ENCODE measurements around the gene FERMT3. TPM values are rescaled to one million over a fixed set of nuclear protein-coding genes. Genes with fewer than 3 reads are reported as not detected.

Gene FERMT3
- total and polyA plus RNA-seq, 2 donors (not counting 3 experiments of a cell fraction or from before 2014, with no cell fraction given), result 64.4 to 100 TPM

- ChIA-PET POLR2A (no interaction called here), CTCF (no interaction called here)
- BruUV-seq (replicated peaks), result no TSS peak
- Histone ChIP-seq H3K27me3 (ENCODE audit: control insufficient read depth in 2 of 2, insufficient read depth in 2 of 2, low read length in 2 of 2) (no peaks in the 10 kb centered on the region), H3K27ac (ENCODE audit: insufficient read depth, low read depth, low read length) (no peak overlapping the region), H3K4me3 (replicated peaks in 1 of 3; ENCODE audit: insufficient read depth in 1 of 3, low read depth in 1 of 3, low read length in 3 of 3) (no peak overlapping the region), H2AFZ (ENCODE audit: low read depth, low read length) (no peak overlapping the region), H3K4me2 (ENCODE audit: insufficient read depth, low read length) (no peak overlapping the region), H3K79me2 (ENCODE audit: control insufficient read depth, insufficient read depth, low read length) (peaks cover 3% of the 10 kb centered on the region), H3K9ac (replicated peaks; ENCODE audit: extremely low read depth, insufficient read depth, low read length) (no peak overlapping the region), H3K9me3 (replicated peaks; ENCODE audit: control insufficient read depth, insufficient read depth, low read length) (no peaks in the 10 kb centered on the region), H3K4me1 (ENCODE audit: control insufficient read depth, extremely low read depth, insufficient read depth, low read length) (peaks cover 15% of the 10 kb centered on the region), H4K20me1 (replicated peaks; ENCODE audit: control insufficient read depth, extremely low read depth, insufficient read depth, low read length) (no peaks in the 10 kb centered on the region), H3K36me3 (ENCODE audit: control insufficient read depth in 2 of 2, extremely low read depth in 1 of 2, insufficient read depth in 2 of 2, low read length in 2 of 2) (peaks cover 18 to 44% of the 10 kb centered on the region in 2 experiments), H3K9me1 (replicated peaks; ENCODE audit: control insufficient read depth, extremely low read depth, insufficient read depth, low read length) (no peaks in the 10 kb centered on the region)
- intact Hi-C loops (cut with micrococcal nuclease) (no loop called here), dilution Hi-C loops (cut with MboI; ENCODE audit: extremely low pct_ligation_motif_present, low sequenced_read_pairs) (no loop called here)
- FAIRE-seq (no peak), DNase-seq (ENCODE audit: low read depth, low spot score) (no peak)
- no peak for TF ChIP-seq GATA2 (IDR thresholded peaks at IDR 0.05; ENCODE audit: insufficient read depth, insufficient read length, low read depth, low read length)
- no peak for TF ChIP-seq MYC (IDR thresholded peaks at IDR 0.05; ENCODE audit: low read depth, low read length)
- no peak for TF ChIP-seq MAX (IDR thresholded peaks at IDR 0.05; ENCODE audit: insufficient read depth, insufficient read length)
- no peak for TF ChIP-seq FOS (IDR thresholded peaks at IDR 0.05; ENCODE audit: borderline replicate concordance, insufficient read depth, low read length)
- TF ChIP-seq POLR2A (IDR thresholded peaks at IDR 0.05; ENCODE audit: low read depth, low read length), result no peak
Observed at GRCh38 chr11:64259533-64260067, 53.1 kb downstream of the FERMT3 start.

GRCh38 chr11:64260147-64260708 lies 53.7 kb downstream of the FERMT3 start:
- H3K79me2 ChIP-seq (ENCODE audit: control insufficient read depth, insufficient read depth, low read length), result no peaks in the 10 kb centered on the region
- no peak overlapping the region for H3K9ac ChIP-seq (replicated peaks; ENCODE audit: extremely low read depth, insufficient read depth, low read length)
- CTCF ChIA-PET, result interaction anchor here (0.6 to 0.8 kb wide), 3 partner anchors 8 to 56 kb away, joined by 4 read pairs; partner anchors contain the start of gene CATSPERZ
- POLR2A ChIA-PET, result interaction anchor here (0.6 kb wide), 1 partner anchor 1616 kb away, joined by 3 read pairs; no protein-coding TSS in a partner anchor
- no peaks in the 10 kb centered on the region for H4K20me1 ChIP-seq (replicated peaks; ENCODE audit: control insufficient read depth, extremely low read depth, insufficient read depth, low read length)
- H3K27me3 ChIP-seq (ENCODE audit: control insufficient read depth in 2 of 2, insufficient read depth in 2 of 2, low read length in 2 of 2), result no peaks in the 10 kb centered on the region
- no peak for FAIRE-seq
- intact Hi-C loops (cut with micrococcal nuclease), result no loop called here
- dilution Hi-C loops (cut with MboI; ENCODE audit: extremely low pct_ligation_motif_present, low sequenced_read_pairs), result no loop called here
- BruUV-seq (replicated peaks), result no TSS peak
- no peak overlapping the region for H3K4me2 ChIP-seq (ENCODE audit: insufficient read depth, low read length)
- DNase-seq (ENCODE audit: low read depth, low spot score), result no peak
- TF ChIP-seq POLR2AphosphoS5 (IDR thresholded peaks at IDR 0.05; ENCODE audit: insufficient read depth, low read depth, low read length), result no peak
- no peak for TF ChIP-seq JUN (IDR thresholded peaks at IDR 0.05; ENCODE audit: borderline replicate concordance, insufficient read depth, insufficient read length, low read depth)
- TF ChIP-seq FOS (IDR thresholded peaks at IDR 0.05; ENCODE audit: borderline replicate concordance, insufficient read depth, low read length), result no peak
- no peak for TF ChIP-seq MAX (IDR thresholded peaks at IDR 0.05; ENCODE audit: insufficient read depth, insufficient read length)
- TF ChIP-seq EZH2 (IDR thresholded peaks at IDR 0.05; ENCODE audit: borderline replicate concordance, low read depth, low read length, severe bottlenecking), result no peak
- TF ChIP-seq MYC (IDR thresholded peaks at IDR 0.05; ENCODE audit: low read depth, low read length), result no peak
- no peak for TF ChIP-seq CTCF (IDR thresholded peaks at IDR 0.05; ENCODE audit: extremely low read depth in 1 of 2, insufficient read depth in 1 of 2, low read depth in 1 of 2, low read length in 2 of 2)
- TF ChIP-seq POLR2A (IDR thresholded peaks at IDR 0.05; ENCODE audit: low read depth, low read length), result no peak
- TF ChIP-seq GATA2 (IDR thresholded peaks at IDR 0.05; ENCODE audit: insufficient read depth, insufficient read length, low read depth, low read length), result no peak
- H3K36me3 ChIP-seq (ENCODE audit: control insufficient read depth in 2 of 2, extremely low read depth in 1 of 2, insufficient read depth in 2 of 2, low read length in 2 of 2), result peaks cover 18 to 40% of the 10 kb centered on the region in 2 experiments
- no peak overlapping the region for H2AFZ ChIP-seq (ENCODE audit: low read depth, low read length)
- no peaks in the 10 kb centered on the region for H3K9me3 ChIP-seq (replicated peaks; ENCODE audit: control insufficient read depth, insufficient read depth, low read length)
- no peak overlapping the region for H3K4me3 ChIP-seq (replicated peaks in 1 of 3; ENCODE audit: insufficient read depth in 1 of 3, low read depth in 1 of 3, low read length in 3 of 3)
- no peaks in the 10 kb centered on the region for H3K9me1 ChIP-seq (replicated peaks; ENCODE audit: control insufficient read depth, extremely low read depth, insufficient read depth, low read length)
- H3K27ac ChIP-seq (ENCODE audit: insufficient read depth, low read depth, low read length), result no peak overlapping the region
- H3K4me1 ChIP-seq (ENCODE audit: control insufficient read depth, extremely low read depth, insufficient read depth, low read length), result peaks cover 15% of the 10 kb centered on the region

All from endothelial cell of umbilical vein (primary cell).